ENCODE measurements around the gene DZIP1L.
A peak's percentile ranks its signal among the peaks of the same experiment; 100 is the strongest.
"Not testable (repeated sequence)": the region's sequence is repeated elsewhere in the genome, so short reads cannot be mapped to it uniquely, and the experiment has no call there.

Gene DZIP1L, protein sequence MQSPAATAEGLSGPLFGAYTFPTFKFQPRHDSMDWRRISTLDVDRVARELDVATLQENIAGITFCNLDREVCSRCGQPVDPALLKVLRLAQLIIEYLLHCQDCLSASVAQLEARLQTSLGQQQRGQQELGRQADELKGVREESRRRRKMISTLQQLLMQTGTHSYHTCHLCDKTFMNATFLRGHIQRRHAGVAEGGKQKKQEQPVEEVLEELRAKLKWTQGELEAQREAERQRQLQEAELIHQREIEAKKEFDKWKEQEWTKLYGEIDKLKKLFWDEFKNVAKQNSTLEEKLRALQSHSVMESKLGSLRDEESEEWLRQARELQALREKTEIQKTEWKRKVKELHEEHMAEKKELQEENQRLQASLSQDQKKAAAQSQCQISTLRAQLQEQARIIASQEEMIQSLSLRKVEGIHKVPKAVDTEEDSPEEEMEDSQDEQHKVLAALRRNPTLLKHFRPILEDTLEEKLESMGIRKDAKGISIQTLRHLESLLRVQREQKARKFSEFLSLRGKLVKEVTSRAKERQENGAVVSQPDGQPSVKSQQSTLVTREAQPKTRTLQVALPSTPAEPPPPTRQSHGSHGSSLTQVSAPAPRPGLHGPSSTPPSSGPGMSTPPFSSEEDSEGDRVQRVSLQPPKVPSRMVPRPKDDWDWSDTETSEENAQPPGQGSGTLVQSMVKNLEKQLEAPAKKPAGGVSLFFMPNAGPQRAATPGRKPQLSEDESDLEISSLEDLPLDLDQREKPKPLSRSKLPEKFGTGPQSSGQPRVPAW

DNA sequence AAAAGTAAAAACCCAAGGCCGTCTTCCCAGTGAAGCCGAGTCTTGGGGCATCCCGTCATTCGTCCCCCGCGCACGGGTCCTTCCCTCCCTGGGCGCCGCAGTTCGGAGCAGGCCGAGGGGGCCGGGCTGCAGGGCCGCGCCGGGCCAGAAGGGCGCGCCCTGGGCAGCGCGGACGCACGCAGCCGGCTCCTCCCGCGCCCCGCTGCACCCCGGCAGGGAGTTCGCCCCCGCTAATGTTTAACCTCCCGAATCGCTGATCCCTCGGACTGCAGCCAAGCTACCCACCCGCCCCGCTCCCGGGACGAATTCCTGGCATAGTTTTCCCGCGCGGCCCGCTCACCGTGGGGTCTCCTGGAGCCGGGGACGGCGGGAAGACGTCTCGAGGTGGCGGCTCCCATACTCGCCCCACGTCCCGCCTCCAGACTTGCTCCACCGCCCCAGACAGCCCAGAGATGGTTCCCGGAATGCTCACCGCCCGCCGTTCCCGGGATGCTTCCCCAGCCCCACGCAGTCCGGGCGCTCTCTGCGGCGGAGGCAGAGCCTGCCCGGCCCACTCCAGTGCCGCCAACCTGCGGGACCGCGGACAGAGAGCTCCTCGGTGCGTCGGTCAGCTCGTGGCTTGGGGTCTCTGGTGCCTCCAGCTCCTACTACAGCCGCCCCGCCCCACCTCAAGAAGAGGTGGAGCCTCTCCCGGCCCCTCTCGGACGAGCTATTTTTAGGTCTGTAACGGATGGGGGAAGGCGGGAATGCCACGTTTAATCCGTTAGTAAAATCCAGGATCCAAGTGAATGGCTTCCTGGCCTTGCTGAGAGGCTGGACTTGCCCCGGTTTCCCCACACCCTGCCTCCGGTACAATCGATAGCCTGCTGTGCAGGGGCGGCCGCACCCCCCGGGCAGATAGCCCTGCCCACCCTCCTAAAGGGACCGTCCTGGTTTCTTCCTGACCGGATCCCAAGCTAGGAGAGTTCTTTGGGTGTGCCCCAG lies at the start of gene DZIP1L:
TSS of gene DZIP1L (minus strand) at position 621 of the 984 bp plus-strand sequence. CDS start 11,637 bp downstream, outside the sequence.
- peak; percentile 87 for DNase-seq (ENCODE audit: low spot score)

DNA sequence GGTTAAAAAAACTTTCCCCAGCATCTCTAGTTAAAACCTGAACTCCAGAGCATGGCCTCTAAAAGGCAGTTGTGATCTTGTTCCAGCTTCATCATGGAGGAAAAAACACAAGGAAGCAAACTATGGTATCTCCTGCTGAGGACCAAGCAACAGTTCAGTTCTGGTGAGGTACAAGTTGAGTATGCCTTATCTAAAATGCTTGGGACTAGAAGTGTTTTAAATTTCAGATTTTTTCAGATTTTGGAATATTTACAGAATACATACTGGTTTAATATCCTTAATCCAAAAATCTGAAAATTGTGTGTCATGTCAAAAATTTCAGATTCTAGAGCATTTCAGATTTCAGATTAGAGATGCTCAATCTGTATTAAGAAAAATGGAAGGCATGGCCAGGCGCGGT lies 49.7 kb upstream of the DZIP1L start:
- no peak for DNase-seq (ENCODE audit: low spot score)

DNA sequence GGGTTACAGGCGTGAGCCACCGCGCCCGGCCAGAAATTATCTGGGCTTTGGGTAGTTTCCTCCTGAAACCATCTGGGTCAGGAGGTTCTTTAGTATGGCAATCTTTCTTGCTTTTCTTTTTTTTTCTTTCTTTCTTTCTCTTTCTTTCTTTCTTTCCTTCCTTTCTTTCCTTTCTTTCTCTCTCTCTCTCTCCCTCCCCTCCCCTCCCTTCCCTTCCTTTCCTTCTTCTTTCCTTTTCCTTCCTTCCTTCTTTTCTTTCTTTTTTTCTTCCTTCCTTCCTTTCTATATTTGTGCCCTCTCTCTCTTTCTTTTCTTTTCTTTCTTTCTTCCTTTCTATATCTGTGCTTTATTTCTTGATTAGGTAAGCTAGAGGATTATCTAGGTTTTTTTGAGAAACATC lies 42.3 kb upstream of the DZIP1L start:
- DNase-seq (ENCODE audit: low spot score) = no peak

DNA sequence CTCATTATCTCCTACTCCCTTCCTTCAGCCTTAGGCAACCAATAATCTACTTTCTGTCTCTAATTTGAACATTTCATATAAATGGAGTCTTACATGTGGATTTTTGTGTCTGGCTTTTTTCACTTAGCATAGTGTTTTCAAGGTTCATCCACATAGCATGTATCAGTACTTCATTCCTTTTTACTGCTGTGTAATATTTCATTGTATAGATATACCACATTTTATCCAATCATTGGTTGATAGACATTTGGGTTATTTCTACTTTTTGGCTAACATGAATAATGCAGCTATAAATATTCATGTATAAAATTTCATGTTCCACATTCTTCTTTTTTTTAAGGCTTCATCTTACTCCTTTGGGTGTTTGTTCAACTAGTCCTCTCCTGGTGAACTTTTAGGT lies 39.1 kb upstream of the DZIP1L start:
- no peak for DNase-seq (ENCODE audit: low spot score)

DNA sequence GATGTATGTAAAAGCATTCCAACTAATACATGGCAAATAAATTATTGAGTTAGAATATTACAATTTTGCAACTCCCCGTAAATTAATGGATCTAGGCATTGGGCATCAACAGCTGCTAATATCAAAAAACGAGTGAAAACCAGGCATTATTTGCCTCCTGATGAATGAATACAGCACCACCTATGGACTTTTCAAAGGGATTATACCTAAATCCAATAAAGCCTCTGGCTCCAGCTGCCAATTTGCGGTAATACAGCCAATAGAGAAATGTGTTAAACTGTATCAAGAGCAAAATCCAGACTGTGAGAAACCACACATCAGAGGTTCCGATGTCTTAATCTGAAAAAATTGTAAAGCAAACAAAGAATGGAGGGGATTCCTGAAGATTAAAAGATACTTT lies 33.1 kb upstream of the DZIP1L start:
- DNase-seq (ENCODE audit: low spot score) = no peak

DNA sequence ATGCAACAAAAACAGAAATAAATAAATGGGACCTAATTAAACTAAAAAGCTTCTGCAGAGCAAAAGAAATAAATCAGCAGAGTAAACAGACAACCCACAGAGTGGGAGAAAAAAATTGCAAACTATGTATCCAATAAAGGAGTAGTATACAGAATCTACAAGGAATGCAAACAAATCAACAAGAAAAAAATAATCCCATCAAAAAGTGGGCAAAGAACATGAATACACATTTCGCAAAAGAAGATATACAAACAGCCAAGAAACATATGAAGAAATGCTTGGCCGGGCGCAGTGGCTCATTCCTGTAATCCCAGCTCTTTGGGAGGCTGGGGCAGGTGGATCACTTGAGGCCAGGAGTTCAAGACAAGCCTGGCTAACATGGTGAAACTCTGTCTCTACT lies 26.8 kb upstream of the DZIP1L start:
- not testable (repeated sequence) for DNase-seq (ENCODE audit: low spot score)

DNA sequence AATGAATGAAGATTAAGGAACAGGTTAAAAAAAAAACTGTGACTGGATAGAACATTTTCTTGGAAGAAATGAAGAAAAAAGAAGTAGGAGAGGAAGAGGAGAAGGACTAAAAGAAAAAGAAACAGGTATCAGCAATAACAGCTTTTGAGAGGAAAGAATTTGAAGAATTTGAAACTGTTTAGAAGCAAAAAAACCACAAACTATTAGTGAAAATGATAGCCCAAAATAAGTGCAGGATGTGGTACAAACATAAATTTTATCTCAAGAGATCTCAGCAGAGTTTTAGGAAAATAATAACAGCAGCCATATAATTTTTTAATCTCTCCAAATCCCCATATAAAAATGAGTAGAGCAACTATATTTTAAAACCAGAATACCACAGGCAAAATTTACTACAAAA lies 25.5 kb upstream of the DZIP1L start:
- DNase-seq (ENCODE audit: low spot score) = no peak

DNA sequence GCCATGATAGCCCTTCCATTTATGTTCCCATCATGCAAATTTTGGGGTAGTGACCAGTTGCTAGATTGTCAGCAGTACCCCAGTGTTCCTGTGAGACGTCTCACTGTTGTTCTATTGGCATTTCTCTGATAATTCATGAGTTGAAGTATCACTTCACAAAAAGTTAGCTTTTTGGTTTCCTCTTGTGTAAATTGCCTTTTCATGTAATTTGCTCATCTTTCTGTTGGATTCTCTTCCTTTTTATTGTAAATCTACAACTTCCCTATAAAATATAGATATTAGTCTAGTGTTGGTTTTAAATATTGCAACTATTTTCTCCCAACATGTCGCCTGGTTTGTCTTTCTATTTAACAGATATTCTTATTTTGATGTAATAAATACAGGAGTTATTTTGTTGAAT lies 24.3 kb upstream of the DZIP1L start:
- DNase-seq (ENCODE audit: low spot score) = no peak

DNA sequence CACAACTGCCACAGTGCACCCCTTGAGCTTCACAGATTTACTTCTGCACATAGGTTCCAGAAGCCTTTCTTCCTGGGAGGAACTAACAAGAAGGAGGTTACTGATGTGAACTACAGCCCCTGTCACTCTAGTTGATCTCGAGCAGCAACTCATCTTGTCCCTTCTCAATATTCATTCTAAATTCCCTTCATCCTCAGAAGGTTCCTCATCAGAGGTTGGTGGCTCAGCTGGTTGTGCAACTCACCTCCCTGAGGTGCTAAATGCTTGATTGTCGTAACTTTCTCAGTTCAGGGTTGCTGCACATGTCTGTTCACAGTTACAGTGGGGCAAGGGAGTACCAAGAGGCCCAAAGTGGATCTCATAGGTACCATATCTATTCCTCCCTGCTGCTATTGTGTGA lies 22.5 kb upstream of the DZIP1L start:
- no peak for DNase-seq (ENCODE audit: low spot score)

DNA sequence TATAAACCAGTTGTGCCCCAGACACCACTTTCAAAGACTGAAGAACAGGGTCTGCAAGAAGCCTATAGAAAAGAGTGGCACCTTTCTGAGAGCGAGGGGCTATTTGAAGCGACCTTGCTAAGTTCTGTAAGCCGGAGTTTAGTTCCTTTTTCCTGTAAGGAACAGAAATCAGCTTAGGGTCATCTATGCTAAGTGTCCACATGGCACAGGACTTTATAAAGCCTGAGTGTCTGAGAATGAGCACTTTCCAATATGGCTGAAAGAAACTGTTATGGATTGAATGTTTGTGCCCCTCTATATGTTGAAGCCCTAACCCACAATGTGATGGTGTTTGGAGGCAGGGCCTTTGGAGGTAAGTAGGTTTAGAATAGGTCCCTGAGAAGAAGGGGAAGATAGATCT lies 20.8 kb upstream of the DZIP1L start:
- no peak for DNase-seq (ENCODE audit: low spot score)

DNA sequence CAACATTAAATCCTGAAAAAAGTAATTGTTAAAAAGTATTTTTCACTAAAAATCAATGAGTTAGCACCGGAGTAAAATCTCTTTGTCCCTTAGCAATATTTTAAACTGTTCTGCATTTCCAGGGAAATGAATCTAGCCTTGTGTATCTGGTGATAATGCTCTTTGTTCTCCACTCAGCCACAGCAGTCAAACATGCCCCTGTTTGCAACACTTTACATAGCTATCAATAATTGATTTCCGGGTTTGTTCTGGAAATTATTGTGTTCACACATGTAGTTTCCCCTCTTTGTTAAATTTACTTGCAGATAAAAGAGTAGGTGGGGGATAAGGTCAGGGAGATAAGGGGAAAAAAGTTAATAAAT lies 20.4 kb upstream of the DZIP1L start:
- DNase-seq (ENCODE audit: low spot score) = no peak

DNA sequence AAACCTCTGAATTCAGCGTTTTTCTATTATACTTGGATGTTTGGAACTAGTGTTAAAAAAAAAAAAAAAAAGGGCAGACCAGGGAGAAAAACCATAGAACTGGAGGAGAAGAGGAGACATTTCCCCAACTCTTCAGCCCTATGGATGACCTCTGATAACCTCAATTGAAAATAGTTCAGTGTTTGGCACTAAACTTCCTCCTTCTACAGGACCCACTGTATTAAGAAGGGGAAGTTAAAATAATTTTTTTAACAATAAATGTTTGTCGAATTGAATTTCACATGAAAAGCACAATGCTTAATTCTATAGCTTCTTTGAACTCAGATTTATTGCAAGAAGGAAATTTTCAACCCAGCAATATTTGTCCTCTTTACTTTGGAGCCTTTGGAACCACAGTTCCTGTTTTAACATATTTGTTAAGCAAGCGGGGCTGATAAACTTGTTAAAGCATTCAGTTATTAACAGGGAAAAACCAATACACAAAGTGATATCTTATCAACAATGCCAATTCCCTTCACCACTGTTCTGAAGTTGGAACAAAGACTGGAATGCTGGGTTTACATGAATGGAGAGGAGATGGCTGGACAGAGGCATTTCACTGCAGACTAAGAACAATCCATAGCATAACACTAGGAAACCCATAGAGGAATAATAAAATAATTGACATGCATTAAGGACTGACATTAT lies 19.9 kb upstream of the DZIP1L start:
- no peak for DNase-seq (ENCODE audit: low spot score)

DNA sequence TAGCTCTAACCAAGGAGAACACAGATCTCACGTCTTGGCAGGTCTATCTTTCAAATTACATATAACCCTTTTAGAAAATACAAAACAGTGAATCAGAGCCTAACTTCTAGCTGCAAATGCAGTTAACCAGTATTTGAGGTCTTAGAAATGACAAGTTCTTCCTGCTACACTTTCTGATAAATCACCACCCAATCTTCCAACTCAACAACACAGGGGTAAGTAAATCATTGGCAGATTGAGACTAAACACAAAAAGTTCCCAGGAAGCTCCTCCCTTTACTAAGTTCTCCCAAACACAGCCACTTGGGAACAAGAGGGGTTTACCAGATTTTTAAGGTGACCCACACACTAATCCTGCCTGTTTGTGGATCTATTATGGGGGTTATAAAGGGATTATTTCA lies 16.8 kb upstream of the DZIP1L start, which contains the start of gene A4GNT:
TSS of gene A4GNT (minus strand) at position 152 of the 400 bp plus-strand sequence. CDS start 1,134 bp downstream, outside the sequence.
- no peak for DNase-seq (ENCODE audit: low spot score)

DNA sequence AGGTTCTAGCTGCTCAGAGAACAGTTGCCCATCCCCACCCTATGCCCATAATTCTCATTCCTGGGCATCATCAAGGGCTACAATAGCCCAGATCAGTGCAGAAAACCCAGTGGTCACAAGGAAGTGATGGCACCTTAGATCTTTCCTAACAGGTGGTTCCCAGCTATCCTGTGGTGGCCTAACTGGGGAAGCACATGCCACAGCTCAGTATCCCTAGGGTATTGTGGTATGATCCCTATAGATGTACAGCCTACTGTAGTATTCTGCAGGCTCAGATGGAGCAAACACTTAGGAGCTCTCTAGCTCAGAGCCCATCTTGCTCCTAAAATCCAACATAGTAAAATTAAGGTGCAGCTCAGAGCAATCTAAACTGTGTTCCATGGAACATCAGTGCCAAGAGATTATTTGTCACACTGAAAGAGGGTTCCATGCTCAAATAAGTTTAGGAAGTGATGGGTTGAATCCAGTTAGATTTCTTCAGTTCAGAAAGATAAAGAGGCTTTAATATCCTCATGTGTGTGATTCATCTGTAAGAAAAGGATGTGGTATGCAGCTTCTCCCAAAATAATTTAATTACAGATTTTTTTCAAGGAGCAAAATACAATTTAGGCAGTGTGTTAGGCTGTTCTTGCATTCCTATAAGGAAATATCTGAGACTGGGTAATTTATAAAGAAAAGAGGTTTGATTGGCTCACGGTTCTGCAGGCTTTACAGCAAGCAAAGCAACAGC lies 12.4 kb upstream of the DZIP1L start:
- DNase-seq (ENCODE audit: low spot score) = no peak

DNA sequence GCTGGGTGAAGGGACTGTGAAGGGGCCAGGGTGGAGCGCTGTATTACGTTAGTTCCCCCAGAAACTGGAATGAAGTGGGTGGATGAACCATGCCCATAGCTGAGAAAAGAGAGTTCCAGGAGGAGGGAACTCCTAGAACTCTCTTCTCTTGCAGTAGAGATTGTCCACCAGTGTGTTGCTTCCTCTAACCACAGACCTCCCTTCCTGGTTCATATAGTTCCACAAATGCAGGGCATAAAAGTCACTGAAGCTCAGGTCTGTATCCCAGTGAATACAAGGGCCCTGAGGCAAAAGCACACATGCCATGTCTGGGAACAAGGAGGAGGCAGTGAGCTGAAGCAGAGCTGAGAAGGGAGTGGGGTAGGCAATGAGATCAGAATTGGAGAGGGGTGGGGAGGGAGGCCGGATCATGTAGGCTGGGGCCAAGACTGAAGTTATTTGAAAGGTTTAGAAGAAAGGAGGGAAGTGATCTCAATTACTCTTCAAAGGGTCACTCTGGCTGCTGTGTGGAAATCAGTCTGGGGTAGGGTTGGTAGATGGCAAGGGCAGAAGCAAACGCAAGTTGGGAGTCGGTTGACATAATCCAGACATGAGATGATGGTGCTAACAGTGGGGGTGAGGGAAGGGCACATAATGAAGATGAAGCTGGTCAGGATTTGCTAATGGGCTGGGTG lies 10.3 kb upstream of the DZIP1L start:
- DNase-seq (ENCODE audit: low spot score) = peak; percentile 50

DNA sequence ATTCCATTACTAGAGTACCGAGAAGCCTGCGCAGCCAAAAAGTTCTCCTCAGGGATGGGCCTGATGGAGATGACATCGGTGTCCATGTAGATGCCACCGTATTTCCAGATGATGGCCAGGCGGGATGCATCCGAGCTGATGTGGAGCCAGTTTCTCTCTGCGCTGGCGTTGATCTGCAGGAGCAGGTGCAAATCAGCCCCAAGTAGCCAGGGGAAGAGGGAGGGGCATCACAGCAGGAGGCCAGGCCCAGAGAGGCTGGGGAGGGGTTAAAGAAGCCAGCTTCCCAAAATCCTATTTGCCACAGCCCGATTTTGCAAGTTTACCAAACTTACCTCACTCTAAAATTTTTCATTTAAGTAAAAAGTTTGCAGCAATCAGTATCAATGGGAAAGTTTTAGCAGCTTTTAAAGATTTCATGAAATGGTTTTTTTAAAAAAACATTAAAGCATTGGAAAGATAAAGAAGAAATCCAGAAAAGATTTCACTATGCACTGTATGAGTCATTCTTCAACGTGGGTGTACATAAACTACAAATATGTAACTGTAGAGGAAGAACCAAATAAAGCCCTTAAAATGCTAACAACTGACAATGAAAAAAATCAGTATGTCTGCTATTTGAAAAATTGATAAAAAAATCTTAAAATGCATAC lies 9.4 kb upstream of the DZIP1L start:
- peak; percentile 69 for DNase-seq (ENCODE audit: low spot score)

DNA sequence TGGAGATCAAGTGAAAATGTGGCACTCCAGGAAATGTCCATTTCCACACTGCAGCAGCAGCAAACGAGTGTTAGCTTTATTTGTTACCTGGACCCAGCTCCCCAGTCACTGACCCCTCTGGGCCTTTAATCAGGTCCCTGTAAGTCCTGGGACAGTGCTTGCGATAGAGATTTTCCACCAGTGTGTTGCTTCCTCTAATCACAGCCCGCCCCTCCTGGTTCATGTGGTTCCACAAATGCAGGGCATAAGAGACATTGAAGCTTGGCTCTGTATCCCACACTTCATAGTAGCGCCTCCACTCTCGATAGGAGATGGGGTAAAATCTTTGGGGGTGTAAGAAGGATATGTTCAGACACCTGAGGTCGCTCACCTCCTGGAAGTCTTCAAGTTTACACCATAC lies 8.8 kb upstream of the DZIP1L start:
- DNase-seq (ENCODE audit: low spot score) = no peak

DNA sequence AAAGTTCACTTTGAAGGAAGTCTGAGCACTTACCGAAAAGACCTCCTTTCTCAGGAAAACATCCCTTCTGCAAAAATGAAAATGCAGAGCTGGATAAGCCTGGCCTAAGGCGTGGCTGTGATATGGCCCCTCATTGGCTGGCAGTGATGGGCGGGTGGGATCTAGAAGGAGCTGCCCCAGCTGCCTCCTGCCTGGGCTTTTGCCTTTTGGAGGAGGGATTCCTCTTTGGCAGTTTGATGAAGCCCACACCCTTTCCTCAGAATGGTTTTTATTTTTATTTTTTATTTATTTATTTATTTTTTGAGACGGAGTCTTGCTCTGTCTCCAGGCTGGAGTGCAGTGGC lies 4.0 kb upstream of the DZIP1L start:
- peak; percentile 34 for DNase-seq (ENCODE audit: low spot score)

DNA sequence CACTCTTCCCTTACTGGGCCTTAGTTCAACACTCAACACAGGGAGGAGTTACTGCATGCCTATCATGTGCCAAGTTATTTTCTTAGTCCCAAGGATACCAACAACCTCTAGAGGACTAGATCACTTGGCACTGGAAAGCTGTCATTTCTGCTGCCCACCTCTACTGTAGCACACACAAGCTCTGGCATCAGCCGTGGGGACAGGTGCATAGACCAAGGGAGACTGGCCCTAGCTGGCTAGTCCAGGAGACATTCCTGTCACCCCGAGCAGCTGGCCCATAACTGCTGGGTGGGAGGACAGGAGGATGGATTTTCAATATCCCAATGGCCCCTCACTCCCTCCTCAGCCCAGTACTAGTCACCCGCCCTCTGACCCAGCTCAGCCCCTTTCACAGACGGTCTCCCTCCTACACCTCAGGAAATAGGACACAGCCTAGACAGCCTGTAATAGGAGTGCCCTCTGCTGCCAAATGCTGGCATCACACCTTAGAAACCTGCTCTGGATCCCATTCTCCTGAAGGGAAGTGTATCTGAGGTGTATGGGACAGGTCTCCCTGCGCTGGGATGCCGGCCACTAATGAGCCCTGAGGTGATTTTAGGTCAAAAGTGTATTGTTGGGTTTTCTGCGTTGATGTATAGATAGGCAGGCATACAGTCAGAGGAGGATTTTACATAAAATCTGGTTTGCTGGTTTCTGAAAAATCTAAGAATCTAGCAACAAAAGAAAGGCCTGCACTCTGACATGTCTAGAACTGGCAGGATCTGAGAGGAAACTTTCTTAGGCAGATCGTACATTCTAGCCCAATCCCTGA lies 3.4 kb upstream of the DZIP1L start:
- DNase-seq (ENCODE audit: low spot score) = peak; percentile 78

Data from AG08396 (cell line).